Spleen (tissue), 7 donors: ENCODE results near the gene SRD5A1.

Experiments used
- POLR2A ChIP-seq, 3 donors: fragments of 450-650 bp; IDR thresholded peaks; one replicate each; pipeline ENCODE4 v1.5.1; 2017; ENCODE audit warnings: antibody characterized with exemption in 3 of 3, mild to moderate bottlenecking in 1 of 3
- POLR2AphosphoS5 ChIP-seq, 3 donors: sonication (generic); formaldehyde crosslinking; IDR thresholded peaks; one replicate each; pipeline ENCODE4 v1.5.1; 2017; ENCODE audit warnings: antibody characterized with exemption in 3 of 3
- TF ChIP-seq, protein P1 (sequence below), 11 experiments: fragments of 200-600 bp in 7 of 11; fragments of 450-650 bp in 4 of 11; sonication (generic) in 4 of 11; IDR thresholded peaks in 8 of 11; conservative IDR thresholded peaks in 3 of 11; 1 replicate in 7 of 11; 2 replicates in 4 of 11; pipeline versions ENCODE4 v1.4.0 to v1.8.0; 2016 to 2021; ENCODE audit warnings: antibody characterized with exemption in 11 of 11, inconsistent platforms in 4 of 11, mild to moderate bottlenecking in 1 of 11
- donor health status: DM: no; HTN: no; CAD: no; lungs with moderate emphysema.
- donor health status: DM: no; HTN: no; CAD: no.
- donor health status: DM: no; HTN: no; CAD: no.

DNA sequence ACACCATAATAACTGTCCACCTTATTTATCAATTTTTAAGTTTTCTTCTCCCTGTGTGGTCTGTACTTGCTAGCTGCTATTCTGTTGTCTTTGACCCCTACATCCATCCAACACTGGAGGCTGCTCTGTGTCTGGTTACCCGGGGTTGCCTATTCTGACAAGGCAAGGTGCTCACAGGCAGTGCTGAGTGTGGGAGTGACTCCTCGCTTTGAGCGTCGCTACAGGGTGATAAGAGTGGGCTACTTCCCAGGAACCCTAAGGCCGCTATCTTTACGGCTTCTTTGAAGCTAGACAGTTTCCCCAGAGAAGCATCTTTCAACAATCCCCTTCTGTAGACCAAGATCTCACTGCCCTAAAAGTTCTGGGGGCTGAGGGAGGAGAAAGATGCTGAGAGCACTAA, 35.7 kb upstream of the SRD5A1 start:
- TF ChIP-seq POLR2AphosphoS5 (IDR thresholded peaks at IDR 0.05) (no peak), POLR2A (IDR thresholded peaks at IDR 0.05) (no peak)
- TF ChIP-seq, protein P1, sequence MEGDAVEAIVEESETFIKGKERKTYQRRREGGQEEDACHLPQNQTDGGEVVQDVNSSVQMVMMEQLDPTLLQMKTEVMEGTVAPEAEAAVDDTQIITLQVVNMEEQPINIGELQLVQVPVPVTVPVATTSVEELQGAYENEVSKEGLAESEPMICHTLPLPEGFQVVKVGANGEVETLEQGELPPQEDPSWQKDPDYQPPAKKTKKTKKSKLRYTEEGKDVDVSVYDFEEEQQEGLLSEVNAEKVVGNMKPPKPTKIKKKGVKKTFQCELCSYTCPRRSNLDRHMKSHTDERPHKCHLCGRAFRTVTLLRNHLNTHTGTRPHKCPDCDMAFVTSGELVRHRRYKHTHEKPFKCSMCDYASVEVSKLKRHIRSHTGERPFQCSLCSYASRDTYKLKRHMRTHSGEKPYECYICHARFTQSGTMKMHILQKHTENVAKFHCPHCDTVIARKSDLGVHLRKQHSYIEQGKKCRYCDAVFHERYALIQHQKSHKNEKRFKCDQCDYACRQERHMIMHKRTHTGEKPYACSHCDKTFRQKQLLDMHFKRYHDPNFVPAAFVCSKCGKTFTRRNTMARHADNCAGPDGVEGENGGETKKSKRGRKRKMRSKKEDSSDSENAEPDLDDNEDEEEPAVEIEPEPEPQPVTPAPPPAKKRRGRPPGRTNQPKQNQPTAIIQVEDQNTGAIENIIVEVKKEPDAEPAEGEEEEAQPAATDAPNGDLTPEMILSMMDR (IDR thresholded peaks at IDR 0.05 in 8 of 11, conservative IDR thresholded peaks at IDR 0.05 in 3 of 11) = no peak
